IMR-90 (cell line): ENCODE data around the gene KLHL25. TPM values are rescaled to one million over a fixed set of nuclear protein-coding genes. Genes with fewer than 3 reads are reported as not detected.

Experiments
- ATAC-seq: fragments of 200-7000 bp; cut with Tn5 transposase; 2 replicates; pipeline ENCODE4 v1.9.1; 2020; ENCODE audit warnings: low read depth, mild to moderate bottlenecking, moderate library complexity
- BruUV-seq: library from RNA; stranded (reverse); fragments of 400-500 nt; replicated peaks from 2 replicates; lab custom pipeline; 2021; lab: Mats Ljungman, UMichigan
- CTCF ChIA-PET: fragments of 300-600 bp; formaldehyde crosslinking; extraction: SDS; loops from one replicate; lab custom pipeline; 2021; ENCODE audit warnings: antibody characterized with exemption; lab: Yijun Ruan, JAX
- POLR2A ChIA-PET: fragments of 300-600 bp; sonication (Branson Sonifier 250); formaldehyde crosslinking; loops from one replicate; lab custom pipeline; 2022; ENCODE audit warnings: antibody characterized with exemption; ENCODE audit not compliant: unreplicated experiment; lab: Charles Lee
- DNase-seq: peaks from one replicate; pipeline ENCODE4 v3.0.0; 2013
- H2AFZ ChIP-seq: replicated peaks from 2 replicates; pipeline ENCODE3; 2013; ENCODE audit warnings: low read length, mild to moderate bottlenecking; ENCODE audit not compliant: poor library complexity
- H2AK5ac ChIP-seq: 2 replicates; pipeline ENCODE4 v1.6.1; 2013; ENCODE audit warnings: low read depth, low read length, inconsistent platforms
- H2AK9ac ChIP-seq: replicated peaks from 2 replicates; pipeline ENCODE3; 2013; ENCODE audit warnings: mild to moderate bottlenecking, low read depth, low read length, moderate library complexity; ENCODE audit not compliant: poor library complexity
- H2BK120ac ChIP-seq: 2 replicates; pipeline ENCODE4 v1.6.1; 2013; ENCODE audit warnings: low read depth, low read length, inconsistent platforms
- H2BK15ac ChIP-seq: 3 replicates; pipeline ENCODE4 v1.6.1; 2013; ENCODE audit warnings: low read depth, low read length, inconsistent platforms
- H2BK20ac ChIP-seq: 2 replicates; pipeline ENCODE4 v1.6.1; 2013; ENCODE audit warnings: low read depth, mild to moderate bottlenecking, inconsistent platforms, low read length, moderate library complexity
- H2BK5ac ChIP-seq: 2 replicates; pipeline ENCODE4 v1.6.1; 2013; ENCODE audit warnings: mild to moderate bottlenecking, low read depth, low read length, inconsistent platforms; ENCODE audit not compliant: poor library complexity, severe bottlenecking
- H3K14ac ChIP-seq: replicated peaks from 2 replicates; pipeline ENCODE4 v1.6.1; 2013; ENCODE audit warnings: low read depth, low read length, inconsistent platforms
- H3K18ac ChIP-seq: 2 replicates; pipeline ENCODE4 v1.6.1; 2013; ENCODE audit warnings: low read depth, low read length, control low read depth
- H3K23ac ChIP-seq: 2 replicates; pipeline ENCODE4 v1.6.1; 2013; ENCODE audit warnings: low read depth, low read length, inconsistent platforms
- H3K27ac ChIP-seq: 2 replicates; pipeline ENCODE4 v1.5.1; 2013; ENCODE audit warnings: mild to moderate bottlenecking, control low read depth, low read length; ENCODE audit not compliant: insufficient read depth
- H3K27me3 ChIP-seq: 2 replicates; pipeline ENCODE4 v1.6.1; 2013; ENCODE audit warnings: low read length; ENCODE audit not compliant: control insufficient read depth, insufficient read depth
- H3K36me3 ChIP-seq: 2 replicates; pipeline ENCODE4 v1.6.1; 2013; ENCODE audit warnings: low read length, mixed read lengths; ENCODE audit not compliant: control insufficient read depth, insufficient read depth
- H3K4ac ChIP-seq: 2 replicates; pipeline ENCODE4 v1.6.1; 2013; ENCODE audit warnings: low read depth, low read length, inconsistent platforms
- H3K4me1 ChIP-seq: 2 replicates; pipeline ENCODE4 v1.6.1; 2013; ENCODE audit warnings: low read length, mixed read lengths; ENCODE audit not compliant: control insufficient read depth, insufficient read depth
- H3K4me2 ChIP-seq: 2 replicates; pipeline ENCODE4 v1.6.1; 2013; ENCODE audit warnings: low read depth, mild to moderate bottlenecking, control low read depth, low read length, moderate library complexity
- H3K4me3 ChIP-seq: 2 replicates; pipeline ENCODE4 v1.5.1; 2013; ENCODE audit warnings: low read depth, mild to moderate bottlenecking, control low read depth, low read length, moderate library complexity; ENCODE audit not compliant: insufficient read depth
- H3K56ac ChIP-seq: 2 replicates; pipeline ENCODE4 v1.6.1; 2013; ENCODE audit warnings: low read length, inconsistent platforms; ENCODE audit not compliant: insufficient read depth; ENCODE audit errors: extremely low read depth
- H3K79me1 ChIP-seq, 2 experiments: 2 replicates each; pipeline ENCODE4 v1.6.1; 2013; ENCODE audit warnings: low read length in 2 of 2, inconsistent platforms in 1 of 2, low read depth in 1 of 2
- H3K9ac ChIP-seq: 2 replicates; pipeline ENCODE4 v1.6.1; 2013; ENCODE audit warnings: low read depth, low read length, control low read depth
- H3K9me1 ChIP-seq: 2 replicates; pipeline ENCODE4 v1.6.1; 2013; ENCODE audit warnings: low read length, inconsistent platforms; ENCODE audit not compliant: insufficient read depth
- H3K9me3 ChIP-seq: 2 replicates; pipeline ENCODE4 v1.6.1; 2013; ENCODE audit warnings: low read length; ENCODE audit not compliant: control insufficient read depth, insufficient read depth
- H4K20me1 ChIP-seq: 2 replicates; pipeline ENCODE4 v1.6.1; 2013; ENCODE audit warnings: low read length, inconsistent platforms; ENCODE audit not compliant: insufficient read depth
- H4K5ac ChIP-seq: 2 replicates; pipeline ENCODE4 v1.6.1; 2013; ENCODE audit warnings: mild to moderate bottlenecking, low read depth, low read length, control low read depth
- H4K8ac ChIP-seq, 2 experiments: 2 replicates each; pipeline ENCODE4 v1.6.1; 2013; ENCODE audit warnings: low read depth in 2 of 2, low read length in 2 of 2, control low read depth in 1 of 2, inconsistent platforms in 1 of 2
- H4K91ac ChIP-seq: 2 replicates; pipeline ENCODE4 v1.6.1; 2013; ENCODE audit warnings: low read depth, low read length, inconsistent platforms; ENCODE audit not compliant: insufficient read depth
- FOS ChIP-seq: fragments of 150-350 bp; IDR thresholded peaks from 2 replicates; pipeline ENCODE4 v1.6.1; 2016; ENCODE audit warnings: low read depth, low read length
- POLR2A ChIP-seq: IDR thresholded peaks from 2 replicates; pipeline ENCODE4 v1.6.1; 2012; ENCODE audit warnings: mild to moderate bottlenecking, low read depth, low read length
- RAD21 ChIP-seq: IDR thresholded peaks from 2 replicates; pipeline ENCODE4 v1.6.1; 2012; ENCODE audit warnings: low read length, improper control_type of control experiment
- RCOR1 ChIP-seq: IDR thresholded peaks from 2 replicates; pipeline ENCODE4 v1.6.1; 2012; ENCODE audit warnings: mild to moderate bottlenecking, low read length, improper control_type of control experiment; ENCODE audit not compliant: insufficient replicate concordance
- RFX5 ChIP-seq: IDR thresholded peaks from 2 replicates; pipeline ENCODE4 v1.8.0; 2012; ENCODE audit warnings: low read depth, mild to moderate bottlenecking, low read length, moderate library complexity
- SMC3 ChIP-seq: fragments of 150-350 bp; IDR thresholded peaks from 2 replicates; pipeline ENCODE4 v1.6.1; 2016; ENCODE audit warnings: low read depth, mild to moderate bottlenecking, antibody characterized with exemption, low read length, moderate library complexity
- WGBS, 2 experiments: methylation state at CpG; one replicate each; pipeline versions ENCODE4 v1.1.5 to v1.1.7; 2013; ENCODE audit warnings: missing lambda C conversion rate in 2 of 2; ENCODE audit not compliant: insufficient read length in 1 of 2; ENCODE audit errors: extremely low coverage in 2 of 2; 5-methylcytosine and 5-hydroxymethylcytosine counted together
- dilution Hi-C: fragments of 300-500 bp; cut with HindIII; formaldehyde crosslinking; loops from one replicate; pipeline ENCODE4 v1.14.3; 2018; ENCODE audit warnings: low sequenced_read_pairs; ENCODE audit not compliant: unreplicated experiment
- in situ Hi-C: fragments of 300-500 bp; cut with MboI; formaldehyde crosslinking; loops from 3 replicates; pipeline ENCODE4 v1.14.3; 2019; ENCODE audit warnings: low sequenced_read_pairs, inconsistent platforms, mixed read lengths
- intact Hi-C: fragments of 100-400 bp; cut with micrococcal nuclease; formaldehyde crosslinking; loops from 2 replicates; pipeline ENCODE4 v1.10.0; 2022
- polyA plus RNA-seq, 3 experiments: library from polyadenylated mRNA; depleted of rRNA; stranded (reverse); fragments of >200 nt; gene quantifications; 2 replicates each; pipeline ENCODE4 v1.2.3, GENCODE V29; 2012; ENCODE audit warnings: low replicate concordance in 1 of 3
- total RNA-seq: library from RNA; depleted of rRNA; stranded (reverse); fragments of >200 nt; gene quantifications from 2 replicates; pipeline ENCODE4 v1.2.3, GENCODE V29; 2012
- TF ChIP-seq, protein P1 (sequence below): fragments of 150-350 bp; IDR thresholded peaks from 2 replicates; pipeline ENCODE4 v1.6.1; 2017; ENCODE audit warnings: mild to moderate bottlenecking, antibody characterized with exemption, low read length, low read depth

Gene KLHL25
- total and polyA plus RNA-seq, 2 of the 4 experiments (the other 2 are of a cell fraction), result 2.7 to 5.6 TPM

DNA sequence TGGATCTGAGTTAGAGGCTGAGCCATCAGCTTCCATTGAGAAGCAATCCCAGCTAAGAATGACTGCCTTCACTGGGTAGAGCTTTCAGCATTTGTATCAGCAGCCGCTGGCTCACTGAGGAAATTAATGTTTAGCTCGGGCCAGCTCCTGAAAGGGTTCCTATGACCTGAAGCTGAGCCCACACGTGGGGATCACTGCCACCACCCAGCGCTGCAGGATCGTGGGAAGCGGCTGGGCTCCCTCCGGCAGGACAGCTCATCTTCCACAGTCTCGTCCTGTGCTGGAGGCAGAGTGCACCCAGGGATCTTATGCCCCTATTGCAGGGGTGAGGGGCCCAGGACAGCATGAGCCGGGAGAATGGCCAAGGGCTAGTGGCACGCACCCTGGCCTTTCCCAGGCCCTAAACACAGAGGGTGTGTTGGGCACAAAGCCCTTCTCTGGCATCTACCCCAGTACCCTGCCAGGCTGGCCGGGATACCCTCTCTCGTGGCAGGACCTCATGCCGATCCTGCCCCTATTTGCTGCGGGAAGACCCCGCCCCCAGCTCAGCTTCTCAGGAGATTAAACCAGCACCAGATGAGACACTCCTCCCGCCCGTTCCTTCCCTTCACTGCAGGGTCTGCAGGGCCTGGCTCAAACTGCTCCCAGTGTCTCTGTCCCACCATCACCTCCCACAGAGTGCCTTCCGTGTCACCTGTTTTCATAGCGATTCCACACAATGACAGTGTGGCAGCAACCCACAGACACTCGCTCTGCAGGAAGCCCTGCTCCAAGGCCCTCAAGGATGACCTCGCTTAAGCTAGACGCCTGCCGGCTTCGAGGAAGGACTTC, 28.5 kb downstream of the KLHL25 start:
- no peak for TF ChIP-seq RAD21
- TF ChIP-seq RFX5, result no peak
- no peak for TF ChIP-seq SMC3
- TF ChIP-seq FOS, result no peak
- TF ChIP-seq POLR2A, result no peak
- no peak for TF ChIP-seq RCOR1
- TF ChIP-seq, protein P1, sequence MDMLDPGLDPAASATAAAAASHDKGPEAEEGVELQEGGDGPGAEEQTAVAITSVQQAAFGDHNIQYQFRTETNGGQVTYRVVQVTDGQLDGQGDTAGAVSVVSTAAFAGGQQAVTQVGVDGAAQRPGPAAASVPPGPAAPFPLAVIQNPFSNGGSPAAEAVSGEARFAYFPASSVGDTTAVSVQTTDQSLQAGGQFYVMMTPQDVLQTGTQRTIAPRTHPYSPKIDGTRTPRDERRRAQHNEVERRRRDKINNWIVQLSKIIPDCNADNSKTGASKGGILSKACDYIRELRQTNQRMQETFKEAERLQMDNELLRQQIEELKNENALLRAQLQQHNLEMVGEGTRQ, result no peak
- Histone ChIP-seq H3K4me2 (no peak overlapping the region), H3K4me3 (no peak overlapping the region), H2BK20ac (no peak overlapping the region), H3K4ac (no peak overlapping the region), H4K8ac (no peak overlapping the region), H2BK15ac (no peak overlapping the region), H3K9me1 (peaks cover 15% of the 10 kb centered on the region), H2BK5ac (no peak overlapping the region), H3K4me1 (peaks cover 2% of the 10 kb centered on the region; the same call in 1 of the 2 replicates), H4K5ac (no peak overlapping the region), H3K27me3 (no peaks in the 10 kb centered on the region), H2AFZ (no peak overlapping the region), H4K91ac (no peak overlapping the region), H3K79me1 (peaks cover 11 to 47% of the 10 kb centered on the region in 2 experiments), H3K27ac (no peak overlapping the region), H2AK5ac (no peak overlapping the region), H2BK120ac (no peak overlapping the region), H3K9ac (no peak overlapping the region), H3K36me3 (peaks cover 2% of the 10 kb centered on the region; the same call in 1 of the 2 replicates), H3K9me3 (no peaks in the 10 kb centered on the region), H3K23ac (no peak overlapping the region), H3K56ac (no peak overlapping the region), H4K20me1 (peaks cover 19% of the 10 kb centered on the region; the same call in 1 of the 2 replicates), H2AK9ac (no peak overlapping the region), H3K18ac (no peak overlapping the region), H3K14ac (no peak overlapping the region)
- no peak for DNase-seq
- BruUV-seq, result no TSS peak
- in situ Hi-C loops (no loop called here), dilution Hi-C loops (no loop called here), intact Hi-C loops (no loop called here)
- POLR2A ChIA-PET, result no interaction called here
- CTCF ChIA-PET, result interaction anchor here (0.6 kb wide), 1 partner anchor 58 kb away, joined by 4 read pairs; no protein-coding TSS in a partner anchor
- 82% methylated on average over 16 of the region's 24 CpGs; no CpG with 5 or more reads in 1 of the 2 experiments for WGBS, 2 experiments
- ATAC-seq, result no peak
